Measurements from ENCODE around the gene CLP1.

DNA sequence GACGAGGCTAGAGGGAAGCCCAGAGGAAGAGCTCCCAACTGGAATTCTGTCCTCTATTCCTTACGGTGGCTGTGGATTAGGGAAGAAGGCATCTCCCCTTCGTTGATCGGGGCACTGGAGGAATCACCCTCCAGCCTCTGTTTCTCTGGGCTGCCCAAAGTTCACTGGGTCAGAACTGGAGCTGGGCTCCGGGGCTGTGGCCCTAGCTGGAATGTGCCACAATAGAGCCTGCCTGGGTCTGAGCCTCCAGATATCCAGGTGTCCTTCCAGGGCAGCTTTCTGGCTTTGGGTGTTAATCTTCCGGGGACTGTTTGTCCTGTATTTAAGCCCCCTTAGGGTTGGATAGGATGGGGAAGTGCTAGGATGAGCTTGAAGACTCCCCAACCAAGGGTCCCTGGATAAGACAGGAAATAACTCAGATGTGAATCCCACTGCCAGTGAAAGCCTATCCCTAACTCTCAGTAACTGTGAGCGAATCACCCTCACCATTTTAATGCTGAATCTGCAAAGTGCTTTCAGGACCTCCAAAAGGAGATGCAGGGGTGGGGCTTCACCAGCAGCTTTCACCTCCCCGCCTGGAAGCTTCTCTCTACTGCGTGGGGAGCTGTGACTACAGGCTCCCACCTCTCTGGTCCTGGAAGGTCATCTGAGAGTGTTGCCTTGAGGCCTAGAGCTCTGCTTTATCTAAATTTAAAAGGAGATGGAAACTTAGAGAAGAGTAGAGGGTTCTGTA, 17.3 kb upstream of the CLP1 start:
- TF ChIP-seq POLR2A (IDR thresholded peaks at IDR 0.05) (no peak), CTCF (IDR thresholded peaks at IDR 0.05) (no peak)
